Stimulated activated naive CD8-positive, alpha-beta T cell treated with anti-CD3 and anti-CD28 coated beads, Interleukin-15, Interleukin-2, amounts not matched to agents 100 U/mL and 50 U/mL, for 24 hours (primary cell): ENCODE results near the gene SLC27A6.
"Not testable (repeated sequence)": the region's sequence is repeated elsewhere in the genome, so short reads cannot be mapped to it uniquely, and the experiment has no call there.

Experiments
- ATAC-seq: fragments of 150-1000 bp; cut with Tn5 transposase; one replicate; pipeline ENCODE4 v1.10.0; 2021
- DNase-seq: peaks from one replicate; pipeline ENCODE4 v3.0.0; 2021

Gene SLC27A6

GRCh38 chr5:129002527-129002842 lies 37.2 kb downstream of the SLC27A6 start:
- ATAC-seq (no peak), DNase-seq (no peak)

- DNase-seq (no peak), ATAC-seq (no peak)
Measured at GRCh38 chr5:129003232-129003631, 37.9 kb downstream of the SLC27A6 start.

GRCh38 chr5:129014185-129014584 lies 48.9 kb downstream of the SLC27A6 start:
- no peak for DNase-seq
- ATAC-seq = no peak

- no peak for ATAC-seq
Measured at GRCh38 chr5:129018837-129019236, 53.5 kb downstream of the SLC27A6 start.

GRCh38 chr5:129019401-129019908 lies 54.2 kb downstream of the SLC27A6 start:
- no peak for DNase-seq

More at GRCh38 chr5:129018837-129019236, 53.5 kb downstream of the SLC27A6 start:
- DNase-seq = no peak

GRCh38 chr5:129020683-129021082 lies 55.4 kb downstream of the SLC27A6 start:
- DNase-seq (no peak), ATAC-seq (no peak)

More at GRCh38 chr5:129019401-129019908, 54.2 kb downstream of the SLC27A6 start:
- no peak for ATAC-seq

GRCh38 chr5:129021744-129022143 lies 56.5 kb downstream of the SLC27A6 start:
- ATAC-seq (no peak), DNase-seq (no peak)

GRCh38 chr5:129022599-129022998 lies 57.3 kb downstream of the SLC27A6 start:
- no peak for ATAC-seq
- no peak for DNase-seq

GRCh38 chr5:129027260-129027659 lies 62.0 kb downstream of the SLC27A6 start:
- no peak for DNase-seq
- no peak for ATAC-seq

- ATAC-seq (no peak), DNase-seq (no peak)
Measured at GRCh38 chr5:129031886-129032683, 66.8 kb downstream of the SLC27A6 start.

GRCh38 chr5:129036257-129036656 lies 71.0 kb downstream of the SLC27A6 start:
- ATAC-seq, DNase-seq: not testable (repeated sequence)

- ATAC-seq (no peak), DNase-seq (no peak)
Measured at GRCh38 chr5:129041196-129041881, 76.1 kb downstream of the SLC27A6 start.

GRCh38 chr5:129042306-129042705 lies 77.0 kb downstream of the SLC27A6 start:
- ATAC-seq = no peak
- DNase-seq = no peak

- no peak for ATAC-seq
- no peak for DNase-seq
Measured at GRCh38 chr5:129043894-129044293, 78.6 kb downstream of the SLC27A6 start.

- DNase-seq = no peak
- ATAC-seq = no peak
Measured at GRCh38 chr5:129046151-129046550, 80.9 kb downstream of the SLC27A6 start.

GRCh38 chr5:129048509-129048908 lies 83.2 kb downstream of the SLC27A6 start:
- no peak for ATAC-seq
- no peak for DNase-seq

- DNase-seq (no peak), ATAC-seq (no peak)
Measured at GRCh38 chr5:129049126-129049799, 84.0 kb downstream of the SLC27A6 start.

GRCh38 chr5:129051283-129051682 lies 86.0 kb downstream of the SLC27A6 start:
- ATAC-seq (no peak), DNase-seq (no peak)

- ATAC-seq (no peak), DNase-seq (no peak)
Measured at GRCh38 chr5:129053438-129053837, 88.2 kb downstream of the SLC27A6 start.

GRCh38 chr5:129057329-129057728 lies 92.0 kb downstream of the SLC27A6 start:
- no peak for DNase-seq
- ATAC-seq = no peak

- ATAC-seq = no peak
- DNase-seq = no peak
Measured at GRCh38 chr5:129061849-129062248, 96.6 kb downstream of the SLC27A6 start.

GRCh38 chr5:129063483-129064113 lies 98.3 kb downstream of the SLC27A6 start:
- ATAC-seq (no peak), DNase-seq (no peak)
